Left forelimb (tissue), 1 donor: ENCODE measurements around the gene IQCB1.
"Not testable (repeated sequence)": the region's sequence is repeated elsewhere in the genome, so short reads cannot be mapped to it uniquely, and the experiment has no call there.

Experiments
- DNase-seq: peaks from one replicate; pipeline ENCODE4 v3.0.0-alpha.2; 2018; ENCODE audit warnings: low spot score

The IQCB1 gene

DNA sequence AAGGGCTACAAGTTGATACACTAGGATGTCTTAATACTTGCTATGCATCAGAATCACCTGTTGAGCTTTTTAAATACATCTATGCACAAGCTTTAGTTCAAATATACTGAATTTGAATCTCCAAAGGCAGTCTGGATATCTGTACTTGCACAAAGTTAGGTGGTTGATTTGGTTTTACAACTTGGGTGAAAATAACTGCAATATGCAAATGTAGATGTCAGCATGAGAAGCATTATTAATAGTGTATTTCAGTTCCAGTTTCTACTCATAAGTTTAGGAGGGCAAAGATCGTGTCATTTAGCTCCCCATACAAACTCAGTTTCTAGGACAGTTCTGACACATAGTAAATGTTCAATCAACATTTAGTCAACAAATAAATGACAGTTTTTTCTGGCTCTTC is 25.6 kb downstream of the IQCB1 start:
- no peak for DNase-seq

DNA sequence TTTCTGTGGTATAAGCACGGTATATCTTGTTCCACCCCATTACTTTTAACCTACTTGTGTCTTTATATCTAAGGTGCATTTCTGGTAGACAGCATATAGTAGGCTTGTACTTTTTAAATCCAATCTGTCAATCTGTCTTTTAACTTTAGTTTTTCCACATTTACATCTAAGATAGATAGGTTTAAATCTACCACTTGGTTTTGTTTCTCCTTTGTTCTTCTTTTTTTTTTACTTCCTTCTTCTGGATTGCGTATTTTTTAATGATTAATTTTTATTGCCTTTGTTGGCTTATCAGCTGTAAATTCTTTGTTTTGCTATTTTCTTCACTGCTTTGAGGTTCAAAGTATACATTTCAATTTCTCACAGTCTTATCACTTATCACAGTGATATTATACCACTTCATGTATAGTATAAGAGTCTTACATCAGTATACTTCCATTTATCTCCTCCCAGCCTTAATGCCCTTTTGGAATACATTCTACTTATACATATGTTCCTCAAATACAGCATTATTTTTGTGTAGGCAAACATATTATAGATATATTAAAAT is 31.0 kb downstream of the IQCB1 start:
- no peak for DNase-seq

- DNase-seq = no peak
Observed at GRCh38 chr3:121800906-121801305, 34.0 kb downstream of the IQCB1 start.

DNA sequence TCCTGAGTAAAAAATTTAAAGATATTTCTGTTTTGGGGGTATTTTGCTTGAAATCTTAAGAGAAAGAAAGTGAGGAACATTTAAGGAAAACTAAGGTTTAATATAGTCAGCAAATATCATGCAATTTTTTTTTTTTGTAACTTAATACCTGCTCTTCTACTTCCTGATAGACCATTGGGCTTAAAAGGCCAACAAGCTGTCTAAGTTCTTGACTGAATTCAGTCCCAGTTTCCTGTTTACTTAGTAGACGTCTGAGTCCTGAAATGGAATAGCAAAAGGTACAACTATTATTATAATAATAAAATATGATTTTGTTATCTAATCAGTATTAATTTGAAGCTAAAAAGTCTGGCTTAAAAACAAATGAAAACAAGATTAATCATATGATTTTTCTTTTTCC is 37.9 kb downstream of the IQCB1 start:
- no peak for DNase-seq

GRCh38 chr3:121794264-121794983 is 40.4 kb downstream of the IQCB1 start:
- no peak for DNase-seq

DNA sequence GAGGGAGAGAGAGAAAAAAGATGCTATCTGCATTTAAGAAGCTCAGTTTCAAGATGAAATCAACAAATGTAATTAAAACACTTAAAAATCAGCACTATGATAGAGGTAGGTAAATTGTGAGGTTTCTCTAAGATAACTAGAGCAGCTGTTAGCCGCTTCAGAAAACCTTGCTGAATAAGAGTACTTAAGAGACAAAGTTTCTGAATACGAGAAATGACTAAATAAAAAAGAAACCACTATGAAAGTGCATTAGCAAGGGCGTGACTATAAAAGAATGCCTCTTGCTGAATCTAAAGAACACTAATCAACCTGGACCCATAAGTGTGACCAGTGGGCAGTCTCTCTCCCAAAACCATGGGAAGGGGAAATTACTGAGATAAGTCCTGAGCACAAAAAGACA is 41.8 kb downstream of the IQCB1 start:
- DNase-seq = no peak

DNA sequence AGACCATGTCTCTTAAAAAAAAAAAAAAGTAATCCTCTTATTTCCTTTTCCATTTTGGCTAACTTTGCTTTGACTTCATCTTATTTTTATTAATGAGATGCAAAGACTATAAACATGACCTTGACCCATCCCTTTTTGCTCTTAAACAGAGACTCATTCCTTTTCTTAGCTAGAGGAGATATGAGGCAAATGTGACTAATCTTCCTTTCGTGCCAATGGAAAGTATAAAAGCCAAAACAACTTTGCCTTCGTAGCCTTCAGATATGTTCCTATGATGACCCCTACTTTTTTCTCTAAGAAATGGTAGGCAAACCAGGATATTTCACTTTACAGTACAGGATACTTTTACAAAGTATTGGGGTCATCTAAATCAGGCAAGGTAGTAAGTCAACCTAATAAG is 48.4 kb downstream of the IQCB1 start:
- no peak for DNase-seq

GRCh38 chr3:121782784-121783183 is 52.1 kb downstream of the IQCB1 start:
- DNase-seq = not testable (repeated sequence)

DNA sequence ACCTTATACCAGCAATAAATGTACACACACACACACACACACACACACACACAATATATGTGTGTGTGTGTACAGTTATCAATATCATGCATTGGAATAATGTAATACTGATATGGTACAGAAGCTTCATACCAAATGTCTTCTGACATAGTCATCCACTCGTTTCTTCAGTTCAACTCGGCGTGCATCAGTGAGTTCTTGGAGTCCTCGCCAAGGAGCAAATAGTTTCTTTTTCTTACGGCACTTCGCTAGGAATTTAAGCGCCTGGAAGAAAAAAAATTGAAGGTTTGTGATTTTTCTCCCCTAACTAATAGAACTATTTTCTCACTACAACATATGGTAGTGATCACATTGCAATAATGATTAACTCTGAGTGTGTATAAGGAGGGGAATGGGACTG is 53.2 kb downstream of the IQCB1 start:
- no peak for DNase-seq

DNA sequence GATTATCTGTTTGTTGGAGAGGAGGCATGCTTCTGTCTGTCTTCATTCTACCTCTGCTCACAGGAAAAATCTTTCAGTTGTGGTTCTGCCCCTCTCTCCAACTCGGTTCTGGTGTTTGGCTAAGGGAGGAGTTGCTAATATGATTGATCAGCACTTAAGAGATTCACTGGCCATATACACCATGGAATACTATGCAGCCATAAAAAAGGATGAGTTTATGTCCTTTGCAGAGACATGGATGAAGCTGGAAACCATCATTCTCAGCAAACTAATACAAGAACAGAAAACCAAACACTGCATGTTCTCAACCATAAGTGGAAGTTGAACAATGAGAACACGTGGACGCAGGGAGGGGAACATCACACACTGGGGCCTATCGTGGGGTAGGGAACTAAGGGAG is 59.8 kb downstream of the IQCB1 start:
- DNase-seq = not testable (repeated sequence)

DNA sequence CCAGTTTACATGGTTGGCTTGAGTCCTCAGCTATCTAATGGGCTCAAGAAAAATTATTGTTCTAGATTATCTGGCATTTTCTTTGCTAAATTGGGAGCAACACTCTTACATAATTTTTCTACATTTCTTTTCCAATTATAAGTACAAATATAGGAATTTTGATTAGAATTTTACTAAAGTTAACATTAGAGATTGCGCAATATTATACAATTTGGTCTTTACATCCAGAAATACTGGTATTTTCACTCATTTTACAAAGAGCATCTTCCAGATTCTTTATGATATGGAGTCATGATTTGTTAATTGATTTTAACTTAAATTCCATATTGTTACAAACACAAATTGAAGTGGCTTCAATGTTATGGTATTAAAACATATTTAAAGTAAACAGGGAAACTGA is 65.6 kb downstream of the IQCB1 start:
- DNase-seq = no peak

- DNase-seq = no peak
Observed at GRCh38 chr3:121768452-121768851, 66.4 kb downstream of the IQCB1 start.

- no peak for DNase-seq
Observed at GRCh38 chr3:121759541-121760202, 75.2 kb downstream of the IQCB1 start.

DNA sequence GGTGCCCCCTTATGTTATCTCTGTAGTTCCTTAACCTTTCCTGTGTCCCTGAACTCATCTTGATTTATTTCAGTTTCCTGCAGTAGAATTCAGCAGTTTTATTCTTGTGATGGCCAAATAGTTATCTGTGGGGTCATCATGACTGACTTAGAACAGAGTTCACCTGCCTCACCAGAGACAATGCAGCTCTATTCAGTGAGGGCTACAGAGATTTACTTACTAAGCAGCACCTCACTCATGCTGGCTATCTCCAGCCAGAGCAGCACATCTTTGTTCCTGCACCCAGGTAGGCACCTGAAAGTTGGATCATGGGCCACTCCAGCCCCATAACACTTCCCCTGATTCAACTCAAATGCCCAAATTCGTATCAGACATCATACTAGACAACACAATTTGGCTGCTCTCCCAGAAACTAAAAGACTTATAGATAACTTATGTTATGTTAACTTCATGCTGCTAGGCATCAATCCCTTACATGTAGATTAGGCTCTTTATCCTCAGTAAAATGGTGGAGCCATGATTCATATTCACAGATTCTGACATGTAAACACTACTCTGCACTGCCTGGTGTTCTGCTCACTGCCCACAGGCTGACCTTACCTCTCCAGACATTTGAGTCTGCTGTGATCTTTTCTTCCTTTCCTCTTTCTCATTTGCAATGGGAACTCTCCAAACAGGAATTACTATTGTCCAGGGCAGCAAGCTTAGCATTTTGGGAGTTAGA is 76.0 kb downstream of the IQCB1 start:
- no peak for DNase-seq

- DNase-seq = no peak
Observed at GRCh38 chr3:121757812-121758545, 76.9 kb downstream of the IQCB1 start.

DNA sequence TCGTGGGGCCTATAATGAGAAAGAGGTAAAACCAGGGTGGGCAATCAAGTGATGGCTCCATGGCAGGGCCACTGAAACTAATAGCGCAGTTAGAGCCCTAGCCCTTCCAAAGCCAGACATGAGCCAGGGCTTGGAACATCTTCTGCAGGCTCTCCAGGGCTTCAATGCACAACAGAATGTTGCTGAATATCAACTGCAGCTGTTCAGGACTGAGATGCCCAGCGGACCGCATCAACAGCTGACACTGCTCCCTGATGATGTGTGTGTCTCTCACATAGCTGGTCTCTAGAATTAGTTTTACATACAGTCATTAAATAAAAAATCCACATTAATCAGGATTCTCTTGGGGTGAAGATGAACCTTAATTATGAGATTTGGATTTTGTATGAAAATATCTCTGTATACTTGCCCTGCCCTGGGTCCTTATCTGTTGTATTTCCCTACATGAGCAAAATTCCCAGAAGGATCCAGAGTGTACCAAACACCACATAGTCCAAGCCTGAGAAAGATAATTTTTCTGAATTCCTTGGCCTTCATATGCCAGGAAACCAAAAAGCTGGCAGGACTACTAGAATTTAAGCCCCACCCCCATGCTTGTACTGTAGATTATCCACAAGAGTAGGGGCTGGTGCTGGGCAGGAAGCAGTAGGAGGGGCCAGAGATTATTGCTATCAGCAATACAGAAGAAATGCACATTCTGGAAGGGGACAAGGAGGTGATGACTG is 77.6 kb downstream of the IQCB1 start:
- DNase-seq = no peak

DNA sequence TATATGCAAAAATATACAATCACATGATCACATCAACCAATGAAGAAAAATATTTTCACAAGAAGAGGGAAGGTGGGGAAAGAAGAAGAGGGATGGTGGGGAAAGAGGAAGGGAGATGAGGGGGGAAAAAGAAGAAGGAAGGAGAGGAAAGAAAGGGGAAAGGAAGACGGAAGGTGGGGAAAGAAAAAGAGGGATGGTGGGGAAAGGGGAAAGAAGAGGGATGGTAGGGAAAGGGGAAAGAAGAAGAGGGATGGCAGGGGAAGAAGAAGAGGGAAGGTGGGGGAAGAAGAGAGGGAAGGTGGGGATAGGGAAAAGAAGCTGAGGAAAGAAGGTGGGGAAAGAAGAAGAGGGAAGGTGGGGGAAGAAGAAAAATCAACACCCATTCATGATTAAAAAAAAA is 82.1 kb downstream of the IQCB1 start:
- no peak for DNase-seq

- no peak for DNase-seq
Observed at GRCh38 chr3:121752261-121752660, 82.6 kb downstream of the IQCB1 start.

GRCh38 chr3:121750087-121750415 is 84.8 kb downstream of the IQCB1 start:
- no peak for DNase-seq

- DNase-seq = peak; percentile 93
Observed at GRCh38 chr3:121749276-121750086, 85.4 kb downstream of the IQCB1 start, which contains the start of gene GOLGB1. Gene GOLGB1 (minus strand): TSS chr3:121749741. CDS start chr3:121730971, 18,770 bp downstream.
